Lower leg skin (tissue), 3 donors: ENCODE data around the gene SLC44A4.

Experiments
- CTCF ChIP-seq, 3 donors: fragments of 450-650 bp; IDR thresholded peaks; one replicate each; pipeline ENCODE4 v1.5.1; 2016; ENCODE audit warnings: antibody characterized with exemption in 3 of 3, mild to moderate bottlenecking in 3 of 3, moderate library complexity in 2 of 3
- POLR2A ChIP-seq, 2 donors: fragments of 450-650 bp; IDR thresholded peaks; one replicate each; pipeline ENCODE4 v1.6.1; 2016 to 2017; ENCODE audit warnings: antibody characterized with exemption in 2 of 2, mild to moderate bottlenecking in 1 of 2, moderate library complexity in 1 of 2

GRCh38 chr6:31875877-31876276 lies 2.9 kb downstream of the SLC44A4 start:
- no peak for TF ChIP-seq CTCF (IDR thresholded peaks at IDR 0.05)
- no peak for TF ChIP-seq POLR2A (IDR thresholded peaks at IDR 0.05)
